MM.1S (cell line): ENCODE measurements around the gene CTDSPL2.

Source experiments
- DNase-seq: peaks from one replicate; pipeline ENCODE4 v3.0.0-alpha.2; 2015
- H2AFZ ChIP-seq: fragments of 300-600 bp; sonication (generic); 2 replicates; pipeline ENCODE4 v1.6.0; 2016; ENCODE audit warnings: antibody characterized with exemption, low read length
- H3F3A ChIP-seq: fragments of 300-600 bp; sonication (generic); 2 replicates; pipeline ENCODE4 v1.6.1; 2016; ENCODE audit warnings: mild to moderate bottlenecking, antibody characterized with exemption, low read length, moderate library complexity, mixed read lengths; ENCODE audit not compliant: insufficient read depth
- H3K27ac ChIP-seq: fragments of 300-600 bp; sonication (generic); 2 replicates; pipeline ENCODE4 v1.5.1; 2016; ENCODE audit warnings: mild to moderate bottlenecking, low read length
- H3K27me3 ChIP-seq: fragments of 300-600 bp; sonication (generic); replicated peaks from 2 replicates; pipeline ENCODE4 v1.6.0; 2016; ENCODE audit warnings: low read length; ENCODE audit not compliant: insufficient read depth
- H3K36me3 ChIP-seq: fragments of 300-600 bp; sonication (generic); replicated peaks from 2 replicates; pipeline ENCODE4 v1.6.1; 2016; ENCODE audit warnings: mild to moderate bottlenecking, low read length, mixed read lengths; ENCODE audit not compliant: insufficient read depth
- H3K4me1 ChIP-seq: fragments of 300-600 bp; sonication (generic); 2 replicates; pipeline ENCODE4 v1.6.1; 2016; ENCODE audit warnings: low read length, mixed read lengths
- H3K4me2 ChIP-seq: fragments of 300-600 bp; sonication (generic); 2 replicates; pipeline ENCODE4 v1.6.0; 2016; ENCODE audit warnings: low read depth, low read length
- H3K4me3 ChIP-seq: fragments of 300-600 bp; sonication (generic); 2 replicates; pipeline ENCODE4 v1.5.1; 2016; ENCODE audit warnings: low read length, mixed read lengths
- H3K79me2 ChIP-seq: fragments of 300-600 bp; sonication (generic); 2 replicates; pipeline ENCODE4 v1.6.1; 2016; ENCODE audit warnings: mixed run types, low read length, mixed read lengths
- H3K9ac ChIP-seq: fragments of 300-600 bp; sonication (generic); 2 replicates; pipeline ENCODE4 v1.6.1; 2016; ENCODE audit warnings: low read length, mixed read lengths
- H3K9me2 ChIP-seq: fragments of 300-600 bp; sonication (generic); replicated peaks from 2 replicates; pipeline ENCODE4 v1.6.1; 2016; ENCODE audit warnings: mild to moderate bottlenecking, low read length, mixed read lengths; ENCODE audit not compliant: insufficient read depth
- H3K9me3 ChIP-seq: fragments of 300-600 bp; sonication (generic); replicated peaks from 2 replicates; pipeline ENCODE4 v1.6.1; 2016; ENCODE audit warnings: mild to moderate bottlenecking, low read length, mixed read lengths; ENCODE audit not compliant: insufficient read depth
- H4K20me1 ChIP-seq: fragments of 300-600 bp; sonication (generic); 2 replicates; pipeline ENCODE4 v1.6.1; 2016; ENCODE audit warnings: mild to moderate bottlenecking, low read length, moderate library complexity, mixed read lengths; ENCODE audit not compliant: insufficient read depth
- CTCF ChIP-seq: fragments of 300-600 bp; sonication (generic); IDR thresholded peaks from 2 replicates; pipeline ENCODE4 v1.5.1; 2016; ENCODE audit warnings: antibody characterized with exemption, low read length, mixed read lengths
- EZH2 ChIP-seq: fragments of 300-600 bp; sonication (generic); optimal IDR thresholded peaks from 2 replicates; pipeline ENCODE3; 2017; ENCODE audit warnings: low read depth, mild to moderate bottlenecking, antibody characterized with exemption, low read length, mixed read lengths
- EZH2phosphoT487 ChIP-seq: fragments of 300-600 bp; sonication (generic); IDR thresholded peaks from 2 replicates; pipeline ENCODE4 v1.6.1; 2018; ENCODE audit warnings: antibody characterized with exemption, low read length

CTDSPL2 gene

DNA sequence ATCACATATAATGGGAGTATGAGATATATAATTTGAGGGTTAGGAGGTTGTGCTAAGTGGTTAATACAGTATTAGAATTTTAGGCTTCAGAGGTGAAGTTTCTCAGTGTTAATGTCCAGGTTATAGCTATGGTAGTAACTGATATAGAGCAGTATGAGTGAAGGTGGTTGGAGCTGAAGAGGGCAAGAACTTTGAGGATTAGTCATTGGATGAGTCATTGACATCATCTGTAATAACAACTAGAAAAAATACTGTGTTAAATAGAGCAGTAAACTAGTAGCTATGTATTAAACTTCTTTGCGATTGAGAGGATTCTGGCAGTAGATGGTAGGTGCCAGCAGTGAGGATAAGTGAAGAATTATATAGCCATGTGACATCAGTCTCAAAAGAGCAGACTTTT is 62.0 kb downstream of the CTDSPL2 start:
- Histone ChIP-seq H3K4me1 (no peaks in the 10 kb centered on the region), H3K9ac (no peak overlapping the region), H3K27me3 (no peaks in the 10 kb centered on the region), H3K79me2 (peaks cover 24% of the 10 kb centered on the region), H3K4me3 (no peak overlapping the region), H3K9me2 (no peaks in the 10 kb centered on the region), H2AFZ (no peak overlapping the region), H4K20me1 (no peaks in the 10 kb centered on the region), H3K9me3 (no peaks in the 10 kb centered on the region), H3K36me3 (peaks cover 12% of the 10 kb centered on the region; the same call in 1 of the 2 replicates), H3K27ac (no peak overlapping the region), H3F3A (no peaks in the 10 kb centered on the region), H3K4me2 (no peak overlapping the region)
- DNase-seq = no peak
- no peak for TF ChIP-seq CTCF
- TF ChIP-seq EZH2phosphoT487 = no peak
- TF ChIP-seq EZH2 = no peak

DNA sequence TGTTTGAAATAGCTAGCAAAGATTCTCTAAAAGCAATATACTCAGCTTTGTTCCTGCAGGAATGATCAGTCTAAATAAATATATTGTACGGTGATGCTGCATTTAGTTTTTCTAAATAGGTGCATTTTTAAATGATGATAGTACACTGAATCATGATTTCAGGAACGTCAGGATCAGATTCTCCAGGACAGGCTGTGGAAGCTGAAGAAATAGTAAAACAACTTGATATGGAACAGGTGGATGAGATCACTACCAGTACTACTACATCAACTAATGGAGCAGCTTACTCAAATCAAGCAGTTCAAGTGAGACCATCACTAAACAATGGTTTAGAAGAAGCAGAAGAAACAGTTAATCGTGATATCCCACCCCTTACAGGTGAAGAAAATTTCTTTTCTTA is 63.2 kb downstream of the CTDSPL2 start:
- TF ChIP-seq EZH2phosphoT487 (no peak), CTCF (no peak), EZH2 (no peak)
- Histone ChIP-seq H3K9me2 (no peaks in the 10 kb centered on the region), H3K27me3 (no peaks in the 10 kb centered on the region), H4K20me1 (no peaks in the 10 kb centered on the region), H3K4me2 (no peak overlapping the region), H2AFZ (no peak overlapping the region), H3K9ac (no peak overlapping the region), H3K4me1 (no peaks in the 10 kb centered on the region), H3F3A (no peaks in the 10 kb centered on the region), H3K27ac (no peak overlapping the region), H3K36me3 (peaks cover 12% of the 10 kb centered on the region; the same call in 1 of the 2 replicates), H3K79me2 (peaks cover 17% of the 10 kb centered on the region), H3K4me3 (no peak overlapping the region), H3K9me3 (no peaks in the 10 kb centered on the region)
- DNase-seq = no peak

DNA sequence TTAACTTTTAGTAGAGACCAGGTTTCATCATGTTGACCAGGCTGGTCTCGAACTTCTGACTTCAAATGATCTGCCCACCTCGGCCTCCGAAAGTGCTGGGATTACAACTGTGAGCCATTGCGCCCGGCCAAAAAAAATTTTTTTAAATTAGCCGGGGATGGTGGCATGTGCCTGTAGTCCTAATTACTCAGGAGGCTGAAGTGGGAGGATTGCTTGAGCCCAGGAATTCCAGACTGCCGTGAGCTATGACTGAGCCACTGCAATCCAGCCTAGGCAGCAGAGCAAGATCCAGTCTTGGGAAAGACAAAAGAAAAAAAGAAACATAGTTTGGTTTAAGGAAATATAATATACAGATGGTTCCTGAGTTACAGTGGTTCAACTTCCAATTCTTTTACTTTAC is 64.6 kb downstream of the CTDSPL2 start:
- no peaks in the 10 kb centered on the region for H3K9me3 ChIP-seq
- H3K36me3 ChIP-seq = peaks cover 10% of the 10 kb centered on the region; the same call in 1 of the 2 replicates
- no peaks in the 10 kb centered on the region for H4K20me1 ChIP-seq
- no peak for TF ChIP-seq EZH2phosphoT487
- no peak for TF ChIP-seq EZH2
- no peak for TF ChIP-seq CTCF
- no peak overlapping the region for H3K27ac ChIP-seq
- no peaks in the 10 kb centered on the region for H3F3A ChIP-seq
- no peaks in the 10 kb centered on the region for H3K4me1 ChIP-seq
- no peak overlapping the region for H3K4me2 ChIP-seq
- H2AFZ ChIP-seq = no peak overlapping the region
- H3K9me2 ChIP-seq = no peaks in the 10 kb centered on the region
- no peak overlapping the region for H3K9ac ChIP-seq
- peaks cover 16% of the 10 kb centered on the region for H3K79me2 ChIP-seq
- H3K4me3 ChIP-seq = no peak overlapping the region
- no peaks in the 10 kb centered on the region for H3K27me3 ChIP-seq
- DNase-seq = no peak
